ENCODE data around the gene DNAH17.

DNAH17 gene

GRCh38 chr17:78555746-78556401 is 21.3 kb downstream of the DNAH17 start:
- Histone ChIP-seq H3K27ac (no peak overlapping the region), H3K9me3 (ENCODE audit: control insufficient read depth, low read length) (no peaks in the 10 kb centered on the region), H3K36me3 (ENCODE audit: control insufficient read depth, insufficient read depth, low read length) (no peaks in the 10 kb centered on the region), H3K4me2 (ENCODE audit: low read length) (no peak overlapping the region), H3K79me2 (no peaks in the 10 kb centered on the region), H3K4me3 (ENCODE audit: low read depth, low read length) (no peak overlapping the region), H3K27me3 (ENCODE audit: control insufficient read depth, insufficient read depth, low read length) (no peaks in the 10 kb centered on the region), H3K9ac (no peak overlapping the region), H2AFZ (no peak overlapping the region), H3K4me1 (no peaks in the 10 kb centered on the region)
- TF ChIP-seq, protein P1, sequence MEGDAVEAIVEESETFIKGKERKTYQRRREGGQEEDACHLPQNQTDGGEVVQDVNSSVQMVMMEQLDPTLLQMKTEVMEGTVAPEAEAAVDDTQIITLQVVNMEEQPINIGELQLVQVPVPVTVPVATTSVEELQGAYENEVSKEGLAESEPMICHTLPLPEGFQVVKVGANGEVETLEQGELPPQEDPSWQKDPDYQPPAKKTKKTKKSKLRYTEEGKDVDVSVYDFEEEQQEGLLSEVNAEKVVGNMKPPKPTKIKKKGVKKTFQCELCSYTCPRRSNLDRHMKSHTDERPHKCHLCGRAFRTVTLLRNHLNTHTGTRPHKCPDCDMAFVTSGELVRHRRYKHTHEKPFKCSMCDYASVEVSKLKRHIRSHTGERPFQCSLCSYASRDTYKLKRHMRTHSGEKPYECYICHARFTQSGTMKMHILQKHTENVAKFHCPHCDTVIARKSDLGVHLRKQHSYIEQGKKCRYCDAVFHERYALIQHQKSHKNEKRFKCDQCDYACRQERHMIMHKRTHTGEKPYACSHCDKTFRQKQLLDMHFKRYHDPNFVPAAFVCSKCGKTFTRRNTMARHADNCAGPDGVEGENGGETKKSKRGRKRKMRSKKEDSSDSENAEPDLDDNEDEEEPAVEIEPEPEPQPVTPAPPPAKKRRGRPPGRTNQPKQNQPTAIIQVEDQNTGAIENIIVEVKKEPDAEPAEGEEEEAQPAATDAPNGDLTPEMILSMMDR (IDR thresholded peaks at IDR 0.05), result no peak

DNA sequence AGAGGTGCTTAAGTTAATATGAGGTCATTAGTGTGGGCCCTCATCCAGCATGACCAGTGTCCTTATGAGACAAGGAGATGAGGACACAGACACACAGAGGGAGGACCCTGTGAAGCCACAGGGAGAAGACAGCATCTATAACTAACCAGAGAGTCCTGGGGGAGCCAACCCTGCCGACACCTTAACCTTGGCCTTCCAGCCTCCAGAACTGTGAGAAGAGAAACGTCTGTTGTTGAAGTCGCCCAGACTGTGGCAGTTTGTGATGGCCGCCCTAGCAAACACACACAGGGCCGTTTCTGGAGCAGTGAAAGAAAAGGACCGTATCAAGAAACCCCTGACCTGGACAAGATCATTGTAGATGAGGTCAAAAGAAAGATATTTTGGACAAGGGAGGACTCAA is 26.7 kb downstream of the DNAH17 start:
- TF ChIP-seq, protein P1 (IDR thresholded peaks at IDR 0.05), result no peak
- no peaks in the 10 kb centered on the region for H3K4me1 ChIP-seq

DNA sequence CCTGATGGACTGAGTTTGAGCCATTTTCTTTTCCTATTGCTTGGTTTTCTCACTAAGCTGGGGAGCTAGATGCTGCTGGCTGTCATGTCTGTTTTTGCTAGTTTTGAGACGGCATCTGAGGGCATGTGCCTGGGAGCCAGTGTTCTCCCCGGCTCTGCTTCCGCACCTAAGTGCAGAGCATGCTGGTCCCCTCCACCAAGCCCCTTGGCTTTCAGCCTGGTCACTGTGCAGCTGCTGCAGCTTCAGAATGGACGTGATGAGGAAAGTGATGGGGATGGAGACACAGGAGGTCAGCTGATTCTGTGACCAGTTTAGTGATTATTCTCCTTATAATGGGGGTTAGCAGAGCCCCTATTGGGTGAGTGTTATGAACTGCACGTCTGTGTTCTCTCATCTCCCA is 28.5 kb downstream of the DNAH17 start:
- TF ChIP-seq, protein P1 (IDR thresholded peaks at IDR 0.05), result no peak
- Histone ChIP-seq H3K36me3 (ENCODE audit: control insufficient read depth, insufficient read depth, low read length) (no peaks in the 10 kb centered on the region), H3K4me2 (ENCODE audit: low read length) (no peak overlapping the region), H3K4me3 (ENCODE audit: low read depth, low read length) (no peak overlapping the region), H2AFZ (no peak overlapping the region), H3K79me2 (no peaks in the 10 kb centered on the region), H3K9me3 (ENCODE audit: control insufficient read depth, low read length) (no peaks in the 10 kb centered on the region), H3K27me3 (ENCODE audit: control insufficient read depth, insufficient read depth, low read length) (no peaks in the 10 kb centered on the region), H3K27ac (no peak overlapping the region), H3K4me1 (no peaks in the 10 kb centered on the region), H3K9ac (no peak overlapping the region)

More for the DNA sequence above, 26.7 kb downstream of the DNAH17 start:
- Histone ChIP-seq H2AFZ (no peak overlapping the region), H3K27me3 (ENCODE audit: control insufficient read depth, insufficient read depth, low read length) (no peaks in the 10 kb centered on the region), H3K4me2 (ENCODE audit: low read length) (no peak overlapping the region), H3K27ac (no peak overlapping the region), H3K9ac (no peak overlapping the region), H3K4me3 (ENCODE audit: low read depth, low read length) (no peak overlapping the region), H3K36me3 (ENCODE audit: control insufficient read depth, insufficient read depth, low read length) (no peaks in the 10 kb centered on the region), H3K9me3 (ENCODE audit: control insufficient read depth, low read length) (no peaks in the 10 kb centered on the region), H3K79me2 (no peaks in the 10 kb centered on the region)

GRCh38 chr17:78547035-78547434 is 30.2 kb downstream of the DNAH17 start:
- no peak overlapping the region for H3K9ac ChIP-seq
- no peaks in the 10 kb centered on the region for H3K4me1 ChIP-seq
- H3K4me2 ChIP-seq (ENCODE audit: low read length), result no peak overlapping the region
- H2AFZ ChIP-seq, result no peak overlapping the region
- no peaks in the 10 kb centered on the region for H3K27me3 ChIP-seq (ENCODE audit: control insufficient read depth, insufficient read depth, low read length)
- TF ChIP-seq, protein P1 (IDR thresholded peaks at IDR 0.05), result no peak
- H3K27ac ChIP-seq, result no peak overlapping the region
- H3K9me3 ChIP-seq (ENCODE audit: control insufficient read depth, low read length), result no peaks in the 10 kb centered on the region
- H3K36me3 ChIP-seq (ENCODE audit: control insufficient read depth, insufficient read depth, low read length), result no peaks in the 10 kb centered on the region
- no peak overlapping the region for H3K4me3 ChIP-seq (ENCODE audit: low read depth, low read length)
- no peaks in the 10 kb centered on the region for H3K79me2 ChIP-seq

DNA sequence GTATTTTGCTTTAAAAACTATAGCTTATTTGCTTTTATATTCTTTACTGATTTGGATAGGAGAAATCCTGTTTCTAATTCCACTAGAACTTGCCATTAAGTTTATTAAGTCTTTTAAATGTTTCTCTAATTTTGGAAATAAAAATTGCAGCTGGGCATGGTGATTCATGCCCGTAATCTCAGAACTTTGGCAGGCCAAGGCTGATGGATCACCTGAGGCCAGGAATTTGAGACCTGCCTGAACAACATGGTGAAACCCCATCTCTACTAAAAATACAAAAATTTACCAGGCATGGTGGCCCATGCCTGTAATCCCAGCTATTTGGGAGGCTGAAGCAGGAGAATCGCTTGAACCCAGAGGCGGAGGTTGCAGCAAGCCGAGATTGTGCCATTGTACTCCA is 30.7 kb downstream of the DNAH17 start:
- Histone ChIP-seq H3K4me1 (no peaks in the 10 kb centered on the region), H3K27ac (no peak overlapping the region), H3K79me2 (no peaks in the 10 kb centered on the region), H3K27me3 (ENCODE audit: control insufficient read depth, insufficient read depth, low read length) (no peaks in the 10 kb centered on the region), H3K4me3 (ENCODE audit: low read depth, low read length) (no peak overlapping the region), H3K36me3 (ENCODE audit: control insufficient read depth, insufficient read depth, low read length) (no peaks in the 10 kb centered on the region), H3K9me3 (ENCODE audit: control insufficient read depth, low read length) (no peaks in the 10 kb centered on the region), H3K4me2 (ENCODE audit: low read length) (no peak overlapping the region), H3K9ac (no peak overlapping the region), H2AFZ (no peak overlapping the region)
- TF ChIP-seq, protein P1 (IDR thresholded peaks at IDR 0.05), result no peak
